Measurements from ENCODE around the gene DPYSL4. TPM values are rescaled to one million over a fixed set of nuclear protein-coding genes. Genes with fewer than 3 reads are reported as not detected.

Gene DPYSL4
- total RNA-seq, 1 donor from 2014 or later = 1.8 TPM

DNA sequence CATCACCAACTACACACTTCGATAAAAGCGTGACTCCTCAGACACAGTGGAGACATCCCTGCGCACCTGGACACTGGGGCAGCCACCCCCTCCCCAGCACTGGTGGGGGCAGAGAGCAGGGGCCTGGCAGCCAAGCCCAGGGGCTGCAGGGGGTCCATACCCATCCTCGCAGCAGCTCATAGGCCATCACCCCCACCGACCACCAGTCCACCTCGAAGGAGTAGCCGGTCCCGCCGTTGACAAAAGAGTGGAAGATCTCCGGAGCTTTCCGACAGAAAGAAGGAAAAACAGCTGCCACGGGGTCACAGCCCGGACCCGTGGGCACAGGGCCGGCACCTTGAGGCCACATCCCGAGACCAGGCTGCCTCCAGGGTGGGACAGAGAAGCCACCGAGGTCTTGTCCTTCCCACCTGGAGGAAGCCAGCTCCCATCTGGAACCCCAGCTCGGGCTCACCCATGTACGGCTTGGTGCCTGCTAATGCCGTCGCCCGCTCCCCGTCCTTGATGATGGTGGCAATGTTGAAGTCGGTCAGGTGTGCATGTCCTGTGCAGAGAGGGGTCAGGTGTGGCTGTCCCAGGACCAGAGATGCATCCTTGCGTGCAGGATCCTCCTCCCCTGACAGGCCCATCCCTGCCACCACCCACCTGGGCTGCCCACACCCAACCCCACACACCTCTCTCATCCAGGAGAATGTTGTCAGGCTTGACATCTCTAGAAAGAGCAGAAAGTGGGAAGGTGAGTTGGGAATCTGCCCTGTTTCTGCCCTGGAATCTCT is 38.5 kb downstream of the DPYSL4 start:
- no peak for DNase-seq (ENCODE audit: low spot score)

DNA sequence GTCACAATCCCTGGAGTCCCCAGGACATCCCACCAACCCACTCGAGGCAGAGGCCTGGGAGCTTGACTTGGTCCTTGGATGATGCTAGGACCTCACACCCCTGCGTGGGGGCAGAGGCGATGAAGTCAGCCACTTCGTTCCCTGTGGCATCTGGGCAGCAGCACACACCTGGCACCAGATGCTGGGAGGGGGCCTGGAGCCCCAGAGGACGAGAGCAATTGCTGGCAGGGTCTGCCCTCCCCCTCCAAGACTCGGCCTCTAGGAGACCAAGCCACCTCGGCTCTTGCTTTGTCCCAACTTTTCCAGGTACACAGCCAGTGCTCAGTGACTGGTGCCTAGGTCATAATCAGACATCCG is 39.1 kb downstream of the DPYSL4 start:
- no peak for DNase-seq (ENCODE audit: low spot score)

DNA sequence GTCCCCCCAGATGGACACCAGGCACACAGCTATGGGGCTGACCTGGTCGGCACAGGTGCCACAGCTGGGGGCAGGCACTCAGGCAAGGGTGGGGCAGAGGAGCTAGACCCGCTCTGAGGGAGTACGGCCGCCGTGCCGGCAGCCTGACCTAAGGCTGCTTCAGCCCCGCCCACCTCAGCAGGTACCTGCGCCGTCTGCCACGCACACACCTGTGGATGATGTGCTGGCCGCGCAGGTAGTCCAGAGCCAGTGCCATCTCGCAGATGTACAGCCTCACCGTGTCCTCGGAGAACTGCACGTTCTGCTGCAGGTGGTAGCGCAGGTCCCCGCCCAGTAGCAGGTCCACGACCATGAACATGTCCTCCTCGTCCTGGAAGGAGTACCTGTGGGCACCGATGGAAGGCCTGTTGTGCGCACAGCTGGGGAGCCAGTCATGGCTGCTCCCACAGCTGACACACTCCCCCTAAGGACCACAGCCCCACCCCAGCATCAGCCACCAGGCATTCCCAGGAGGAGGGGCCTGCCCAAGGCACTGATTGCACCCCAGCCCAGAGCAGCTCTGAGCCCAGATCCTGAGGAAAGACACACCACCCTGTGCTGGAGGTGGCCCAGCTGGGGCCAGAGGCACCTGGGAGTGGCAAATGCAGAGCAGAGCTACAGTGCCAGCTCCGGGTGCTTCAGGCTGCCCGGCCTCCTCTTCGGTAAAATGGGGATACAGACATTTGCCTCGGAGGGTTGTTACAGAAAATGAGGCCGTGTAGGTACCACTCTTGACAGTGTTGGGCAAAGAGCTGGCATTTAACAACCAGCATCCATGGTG is 40.0 kb downstream of the DPYSL4 start:
- no peak for DNase-seq (ENCODE audit: low spot score)

DNA sequence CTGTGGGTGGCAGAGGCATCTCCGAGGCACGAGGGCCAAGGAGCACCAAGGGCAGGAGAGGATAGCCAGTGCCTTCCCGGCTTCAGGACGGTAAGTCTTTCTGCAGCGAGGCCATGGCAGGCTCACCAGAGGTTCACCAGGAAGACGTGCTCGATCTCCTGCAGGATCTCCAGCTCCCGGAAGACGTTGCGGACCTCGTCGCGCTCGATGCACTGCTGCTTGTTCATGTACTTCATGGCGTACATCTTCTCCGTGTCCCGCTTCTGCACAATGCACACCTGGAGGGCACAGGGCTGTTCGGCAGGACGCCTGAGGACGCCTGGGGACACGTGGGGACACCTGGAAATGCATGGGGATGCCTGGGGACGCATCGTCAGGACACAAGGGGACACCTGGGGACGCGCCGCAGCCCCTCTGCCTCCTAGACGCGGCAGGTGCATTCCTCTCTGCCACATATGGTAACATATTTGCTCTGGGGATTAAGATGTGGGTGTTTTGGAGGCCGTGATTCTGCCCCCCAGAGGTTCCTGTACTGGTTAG is 41.2 kb downstream of the DPYSL4 start:
- DNase-seq (ENCODE audit: low spot score) = no peak

DNA sequence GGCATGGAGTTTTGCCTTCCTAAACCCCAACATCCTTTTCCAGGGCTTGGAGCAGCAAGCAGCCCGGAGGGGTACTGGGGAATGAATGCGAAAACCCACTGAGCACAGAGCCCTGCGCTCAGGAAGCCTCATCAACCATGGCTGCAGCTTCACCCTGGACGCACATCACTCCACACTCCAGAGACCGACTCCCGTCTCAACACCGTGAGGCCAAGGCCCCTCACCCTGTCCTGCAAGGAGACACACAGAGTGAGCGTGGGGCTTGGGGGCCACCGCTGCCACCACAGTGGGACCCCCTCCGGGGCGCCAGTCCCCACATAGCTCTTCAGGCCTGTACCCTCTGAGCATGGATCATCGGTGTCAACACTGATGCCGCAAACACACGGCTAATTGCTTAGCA is 41.9 kb downstream of the DPYSL4 start:
- no peak for DNase-seq (ENCODE audit: low spot score)

DNA sequence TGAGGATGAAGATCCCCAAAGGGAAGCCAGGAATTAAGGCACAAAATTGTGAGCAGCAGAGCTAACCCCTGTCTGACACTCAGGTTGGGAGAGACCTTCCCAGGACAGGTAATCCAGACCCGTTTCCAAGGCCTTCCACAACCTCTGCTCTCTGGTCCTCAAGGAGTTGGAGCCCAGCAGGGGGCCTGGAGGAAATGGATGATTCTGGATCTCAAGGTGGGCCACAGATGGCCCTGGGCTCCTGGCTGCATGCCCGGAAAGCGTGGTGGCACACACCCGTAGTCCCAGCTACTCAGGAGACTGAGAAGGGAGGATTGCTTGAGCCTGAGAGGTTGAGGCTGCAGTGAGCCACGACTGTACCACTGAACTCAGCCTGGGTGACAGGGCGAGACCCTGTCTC is 42.3 kb downstream of the DPYSL4 start:
- DNase-seq (ENCODE audit: low spot score) = no peak

DNA sequence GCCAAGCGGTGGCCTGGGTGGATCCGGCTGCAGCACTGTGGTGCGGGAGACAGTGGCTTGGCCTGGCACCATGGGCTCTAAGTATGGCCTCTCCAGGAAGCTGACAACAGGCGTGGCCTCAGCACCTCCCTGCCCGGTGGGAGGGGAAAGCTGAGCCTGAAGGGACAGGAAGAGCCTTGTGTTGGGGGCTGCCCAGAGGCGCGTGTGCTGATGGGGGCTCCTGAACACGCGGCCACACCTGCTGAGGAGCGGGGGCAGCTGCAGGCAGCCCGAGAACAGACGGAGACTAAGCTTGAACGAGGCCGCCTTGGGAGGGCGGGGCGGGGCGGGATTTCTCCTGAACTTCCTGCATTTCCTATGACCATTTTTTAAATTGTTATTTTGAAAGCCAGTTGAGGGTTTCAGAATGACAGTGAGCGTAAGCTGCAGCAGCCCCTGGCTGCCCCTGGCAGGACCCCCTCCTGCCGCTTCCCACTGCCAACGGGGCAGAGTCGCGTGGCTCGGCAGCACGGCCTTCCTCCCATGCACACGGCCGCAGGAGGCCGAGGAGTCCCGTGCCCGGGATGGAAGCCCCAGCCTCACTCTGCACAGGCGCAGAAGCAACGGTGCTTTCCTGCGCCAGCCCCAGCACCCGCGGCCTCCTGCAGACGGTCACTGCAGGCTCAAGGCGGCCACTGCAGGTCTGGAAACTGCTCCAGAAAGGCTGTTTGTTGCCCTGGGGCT is 43.2 kb downstream of the DPYSL4 start:
- no peak for DNase-seq (ENCODE audit: low spot score)

DNA sequence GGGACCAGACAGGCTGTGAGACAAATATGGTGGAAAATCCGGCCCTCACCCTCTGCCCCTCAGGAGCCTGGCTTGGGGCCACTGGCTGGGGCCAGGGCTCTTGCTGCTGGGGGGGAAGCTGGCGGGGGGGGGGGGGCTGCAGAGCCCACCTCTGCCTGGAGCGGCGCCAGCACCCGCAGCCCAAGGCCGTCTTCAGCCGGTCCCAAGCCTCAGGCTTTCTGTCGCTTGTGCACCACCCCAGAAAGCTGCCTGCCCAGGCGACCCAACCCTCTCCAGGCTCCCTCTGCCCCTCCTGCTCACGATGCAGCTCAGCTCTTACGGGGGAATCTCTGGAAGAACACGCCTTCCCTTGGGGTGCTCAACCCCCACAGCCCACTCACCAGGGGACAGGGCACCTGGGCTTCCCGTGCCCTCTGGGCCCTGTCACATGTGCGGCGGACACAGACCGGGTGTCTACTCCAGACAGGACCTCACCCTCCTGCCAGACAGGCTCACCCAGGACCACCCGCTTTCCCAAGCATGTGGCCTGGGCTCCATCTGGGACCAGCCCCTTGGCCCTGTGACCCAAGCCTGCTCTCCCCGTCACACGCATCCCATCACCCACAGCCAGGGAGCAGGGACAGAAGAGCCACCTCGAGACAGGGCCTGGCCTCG is 43.9 kb downstream of the DPYSL4 start:
- DNase-seq (ENCODE audit: low spot score) = no peak

DNA sequence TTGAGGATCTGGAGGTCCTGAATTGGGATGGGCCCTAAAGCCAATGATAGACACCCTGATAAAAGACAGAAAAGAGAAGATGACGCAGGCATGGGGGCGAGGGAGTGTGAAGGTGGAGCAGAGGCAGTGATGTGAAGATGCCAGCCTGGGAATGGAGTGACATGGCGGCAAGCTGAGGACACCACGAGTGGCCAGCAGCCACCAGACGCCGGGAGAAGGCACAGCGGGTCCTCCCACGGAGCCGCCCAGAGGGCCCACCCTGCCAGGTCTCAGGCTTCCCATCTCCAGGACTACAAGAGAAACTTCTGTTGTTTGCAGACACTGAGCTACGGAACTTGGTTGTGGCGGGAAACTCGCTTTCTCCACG is 44.9 kb downstream of the DPYSL4 start:
- no peak for DNase-seq (ENCODE audit: low spot score)

DNA sequence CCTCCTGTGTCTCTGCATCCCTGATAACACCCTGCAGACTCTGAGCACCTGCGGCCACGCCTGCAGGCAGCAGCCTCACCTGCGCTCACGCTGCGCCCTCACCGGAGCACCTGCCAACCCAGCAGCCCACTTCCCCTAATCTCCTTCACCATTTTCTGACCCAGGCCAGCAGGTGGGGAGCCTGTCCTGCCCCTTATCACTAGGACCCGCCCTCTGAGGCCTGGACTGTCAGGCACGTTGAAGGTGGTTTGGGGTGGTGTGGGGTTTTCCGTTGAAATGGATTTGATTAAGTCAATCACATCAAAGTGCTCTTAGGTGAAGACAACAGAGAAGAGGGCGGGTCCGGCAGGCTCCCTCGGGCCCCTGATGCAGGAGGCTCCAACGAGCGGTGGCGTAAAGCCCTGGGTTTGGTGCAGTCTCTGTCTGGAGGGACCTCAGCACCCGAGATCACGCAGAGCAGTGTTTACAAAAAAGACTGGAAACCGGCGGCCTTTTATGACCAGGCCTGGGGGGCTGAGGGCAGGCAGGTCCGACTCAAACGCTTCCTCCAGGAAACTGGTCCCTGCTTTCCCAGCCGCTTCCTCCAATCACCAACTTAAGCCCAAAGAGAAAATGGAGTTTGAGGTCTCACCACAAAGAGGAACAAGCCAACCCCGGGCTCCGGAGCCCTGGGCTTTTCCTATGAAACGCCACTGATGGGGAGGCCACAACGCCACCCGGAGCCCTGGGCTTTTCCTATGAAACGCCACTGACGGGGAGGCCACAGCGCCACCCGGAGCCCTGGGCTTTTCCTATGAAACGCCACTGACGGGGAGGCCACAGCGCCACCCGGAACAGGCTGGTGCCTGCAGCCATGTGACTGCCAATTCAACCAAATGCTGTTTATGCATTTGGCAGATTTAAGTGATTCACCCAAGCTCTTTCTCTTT is 45.5 kb downstream of the DPYSL4 start:
- DNase-seq (ENCODE audit: low spot score) = no peak

DNA sequence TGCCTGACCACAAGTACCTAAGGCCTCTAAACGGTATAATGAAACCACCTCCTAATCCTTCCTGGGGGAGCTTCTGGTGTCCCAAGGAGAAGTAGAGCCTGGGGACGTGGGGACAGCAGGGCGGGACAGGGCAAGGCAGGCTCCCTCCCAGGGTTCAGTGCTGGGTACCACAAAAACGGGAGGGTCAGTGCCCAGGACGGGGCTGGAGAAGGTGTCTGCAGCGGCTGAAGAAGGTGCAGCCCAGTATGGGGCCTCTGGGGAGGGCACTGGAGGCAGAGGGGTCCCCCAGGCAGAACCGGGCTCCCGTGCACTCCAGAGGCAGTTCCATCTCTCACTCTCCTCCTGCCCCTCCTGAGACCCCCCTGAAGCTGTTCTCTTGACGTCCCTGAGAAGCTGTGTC is 46.2 kb downstream of the DPYSL4 start:
- DNase-seq (ENCODE audit: low spot score) = no peak

DNA sequence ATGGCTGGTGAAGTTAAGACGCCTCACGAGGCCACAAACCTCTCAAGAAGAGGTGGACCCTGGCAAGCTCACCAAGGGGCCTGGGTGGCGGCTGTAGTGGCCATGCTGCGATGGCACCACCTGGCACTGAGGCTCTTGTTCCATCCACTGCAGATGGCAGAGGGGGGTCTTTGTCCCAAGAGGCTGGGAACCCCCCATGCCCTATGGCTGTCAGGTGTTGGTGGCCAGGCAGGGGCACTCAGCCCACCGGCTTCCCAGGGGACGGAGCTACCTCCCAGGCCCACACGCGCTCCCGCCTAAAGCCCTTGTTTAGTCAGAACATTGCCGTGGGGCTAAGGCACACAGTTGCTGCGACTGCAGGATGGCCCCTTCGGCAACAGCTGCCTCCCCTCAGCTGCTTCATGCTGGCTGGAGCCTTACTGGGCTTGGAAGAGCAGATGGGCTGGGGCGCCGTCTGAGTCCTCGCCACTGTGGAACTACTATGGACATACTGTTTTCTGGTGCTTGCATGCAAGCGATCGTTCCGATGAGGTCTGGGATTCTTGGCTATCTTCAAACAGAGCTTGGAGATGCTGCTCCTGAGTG is 46.8 kb downstream of the DPYSL4 start:
- DNase-seq (ENCODE audit: low spot score) = no peak

DNA sequence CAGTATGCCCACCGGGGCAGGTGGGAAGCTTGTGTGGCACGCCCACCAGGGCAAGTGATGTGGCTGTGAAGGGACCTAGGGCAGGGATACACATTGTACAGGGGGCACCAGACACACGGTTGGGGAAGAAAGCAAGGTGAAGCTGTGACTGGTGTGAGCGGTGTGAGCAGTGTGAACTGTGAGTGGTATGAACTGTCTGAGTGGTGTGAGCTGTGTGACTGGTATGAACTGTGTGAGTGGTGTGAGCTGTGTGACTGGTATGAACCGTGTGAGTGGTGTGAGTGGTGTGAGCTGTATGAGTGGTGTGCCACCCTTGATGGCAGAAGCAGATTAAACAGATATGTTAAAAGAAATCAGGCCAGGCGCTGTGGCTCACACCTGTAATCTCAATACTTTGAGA is 48.1 kb downstream of the DPYSL4 start:
- no peak for DNase-seq (ENCODE audit: low spot score)

DNA sequence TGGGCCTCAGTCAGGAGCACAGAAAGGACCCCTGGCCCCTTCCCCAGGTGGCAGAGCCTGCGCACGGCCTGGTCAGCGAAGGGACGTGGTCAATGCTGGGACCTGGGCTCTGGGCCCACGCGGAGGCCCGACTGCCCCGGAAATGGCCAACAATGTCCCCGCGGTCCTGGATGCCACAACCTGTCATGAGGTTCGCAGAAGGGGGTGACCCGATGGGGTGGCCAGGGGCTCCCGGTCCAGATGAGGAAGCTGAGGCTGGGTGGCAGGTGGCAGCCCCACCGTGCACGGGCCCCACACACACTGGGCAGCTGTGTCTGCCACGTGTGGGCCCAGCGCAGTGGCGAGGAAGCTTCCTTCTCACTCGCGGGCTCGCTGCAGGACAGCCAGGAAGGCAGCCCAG is 49.4 kb downstream of the DPYSL4 start:
- no peak for DNase-seq (ENCODE audit: low spot score)

DNA sequence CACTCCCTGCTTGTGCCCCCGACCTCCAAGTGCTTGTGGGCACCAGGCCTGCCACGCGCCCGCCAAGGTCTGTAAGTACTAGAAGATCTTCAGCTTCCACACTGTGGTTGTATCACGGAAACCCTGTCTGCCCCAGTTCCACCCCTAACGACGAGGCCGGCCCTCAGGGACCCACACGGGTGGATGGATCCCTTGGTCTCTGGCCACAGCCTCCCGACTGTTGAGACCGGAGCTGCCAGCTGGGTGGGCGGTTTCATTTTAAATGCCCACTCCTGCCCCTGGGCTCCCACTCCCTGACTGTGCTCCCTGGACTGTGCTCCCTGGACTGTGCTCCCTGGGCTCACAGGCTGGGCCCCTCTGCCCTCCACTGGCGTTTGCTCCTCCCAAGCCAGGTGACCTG is 50.1 kb downstream of the DPYSL4 start:
- DNase-seq (ENCODE audit: low spot score) = no peak

DNA sequence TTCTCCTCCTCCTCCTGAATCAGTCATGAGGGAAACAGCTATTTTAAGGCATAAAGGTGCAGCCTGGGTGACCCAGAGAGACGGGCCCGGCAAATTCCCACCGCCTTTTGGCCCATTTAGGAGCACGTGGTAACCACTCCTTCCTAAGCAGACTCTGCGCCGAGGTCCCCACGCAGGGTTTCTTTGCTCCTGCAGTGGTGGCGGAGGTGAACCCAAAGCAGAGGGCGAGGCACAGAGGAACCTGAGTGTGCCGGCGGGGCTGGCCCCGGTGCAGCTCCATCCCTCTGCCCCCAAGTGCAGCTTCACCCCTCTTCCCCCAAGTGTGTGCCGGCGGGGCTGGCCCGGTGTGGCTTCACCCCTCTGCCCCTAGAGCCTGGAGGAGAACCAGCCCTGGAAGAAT is 50.6 kb downstream of the DPYSL4 start:
- no peak for DNase-seq (ENCODE audit: low spot score)

DNA sequence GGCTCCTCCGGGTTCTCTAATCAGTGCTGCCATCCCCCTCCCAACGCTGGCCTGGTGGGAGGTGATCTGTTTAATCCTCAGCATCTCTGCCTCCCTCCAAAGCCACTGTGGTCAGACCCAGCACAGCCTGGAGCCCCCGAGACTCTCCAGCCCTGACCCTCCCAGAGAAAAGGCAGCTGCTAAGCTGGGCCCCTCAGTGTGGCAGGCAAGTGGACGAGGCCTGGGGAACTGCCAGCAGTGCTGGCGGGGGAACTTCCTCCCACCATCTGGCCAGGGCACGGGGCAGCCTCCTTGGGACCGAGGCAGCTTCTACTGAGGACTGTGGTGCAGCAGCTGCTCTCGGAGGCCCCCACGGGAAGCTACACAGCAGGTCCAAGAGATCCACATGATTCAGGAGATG is 51.1 kb downstream of the DPYSL4 start:
- no peak for DNase-seq (ENCODE audit: low spot score)

DNA sequence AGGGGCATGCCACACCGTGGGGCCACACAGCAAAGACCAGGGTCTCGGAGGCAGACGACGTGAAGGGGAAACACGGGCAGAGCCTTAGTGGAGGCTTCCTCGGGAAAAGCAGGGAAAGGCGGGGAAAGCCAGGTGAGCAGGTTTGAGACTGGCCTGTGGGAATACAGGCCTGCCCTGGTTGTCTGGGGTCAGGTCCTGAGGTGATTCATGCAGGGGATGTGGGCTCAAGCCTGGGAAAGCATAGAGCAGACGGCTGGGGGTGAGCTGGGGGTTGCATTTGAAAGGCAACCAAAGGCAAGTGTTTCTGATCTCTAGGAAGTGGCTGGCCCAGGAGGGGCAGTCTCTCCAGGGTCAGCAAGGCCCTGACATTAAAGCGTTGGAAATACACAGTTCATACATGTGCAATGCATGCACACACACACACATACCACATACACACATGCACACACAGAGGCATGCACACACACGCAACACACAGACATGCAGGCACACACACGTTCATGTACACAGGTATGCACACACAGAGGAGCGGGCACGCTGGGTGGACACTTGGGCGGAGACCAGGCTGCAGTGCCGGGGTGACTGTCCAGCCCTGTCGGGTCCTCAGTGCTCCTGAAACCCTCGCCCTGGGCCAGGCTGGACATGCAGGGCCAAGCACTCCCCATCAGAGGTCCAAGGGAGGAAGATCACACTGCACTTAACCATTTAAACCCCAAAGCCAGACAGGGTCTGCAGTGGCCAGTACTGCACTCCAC is 51.8 kb downstream of the DPYSL4 start:
- DNase-seq (ENCODE audit: low spot score) = no peak
